EL (cell line): ENCODE results near the gene CRADD.

Source experiments
- DNase-seq: peaks from one replicate; pipeline ENCODE4 v3.0.0-alpha.2; 2016

CRADD gene

DNA sequence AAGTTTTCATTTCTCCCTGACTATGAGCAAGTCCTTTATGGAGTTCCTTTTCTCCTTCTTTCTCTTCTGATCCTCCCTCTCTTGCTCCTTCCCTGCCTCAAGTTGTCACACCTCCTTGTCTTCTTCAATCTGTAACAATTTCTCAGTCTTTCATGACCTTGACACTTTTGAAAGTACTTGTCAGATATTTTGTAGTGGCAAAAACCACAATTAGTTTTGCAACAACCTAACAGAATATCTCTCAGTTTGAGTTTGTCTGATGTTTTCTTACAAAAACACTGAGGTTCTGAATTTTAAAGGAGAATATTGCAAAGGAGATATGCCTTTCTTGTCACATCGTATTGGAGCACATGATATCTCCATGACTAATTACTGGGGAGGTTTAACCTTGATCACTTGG lies 4.1 kb upstream of the CRADD start:
- DNase-seq = no peak

GRCh38 chr12:93674386-93674785 lies 2.8 kb upstream of the CRADD start:
- no peak for DNase-seq

- DNase-seq = no peak
Observed at GRCh38 chr12:93676408-93677194, 574 bp upstream of the CRADD start.

DNA sequence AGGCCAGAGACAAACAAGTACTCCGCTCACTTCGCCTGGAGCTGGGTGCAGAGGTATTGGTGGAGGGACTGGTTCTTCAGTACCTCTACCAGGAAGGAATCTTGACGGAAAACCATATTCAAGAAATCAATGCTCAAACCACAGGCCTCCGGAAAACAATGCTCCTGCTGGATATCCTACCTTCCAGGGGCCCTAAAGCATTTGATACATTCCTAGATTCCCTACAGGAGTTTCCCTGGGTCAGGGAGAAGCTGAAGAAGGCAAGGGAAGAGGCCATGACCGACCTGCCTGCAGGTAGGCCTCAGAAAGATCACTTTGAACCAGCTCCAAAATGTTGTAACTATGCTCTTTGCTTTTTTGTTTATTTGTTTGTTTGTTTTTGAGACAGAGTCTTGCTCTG lies 1.6 kb downstream of the CRADD start:
- DNase-seq = no peak

- no peak for DNase-seq
Observed at GRCh38 chr12:93679308-93679925, 2.2 kb downstream of the CRADD start.

- no peak for DNase-seq
Observed at GRCh38 chr12:93680006-93680405, 2.8 kb downstream of the CRADD start.

- DNase-seq = no peak
Observed at GRCh38 chr12:93682846-93683261, 5.7 kb downstream of the CRADD start.

GRCh38 chr12:93683410-93683809 lies 6.2 kb downstream of the CRADD start:
- no peak for DNase-seq

GRCh38 chr12:93684716-93685115 lies 7.5 kb downstream of the CRADD start:
- no peak for DNase-seq

DNA sequence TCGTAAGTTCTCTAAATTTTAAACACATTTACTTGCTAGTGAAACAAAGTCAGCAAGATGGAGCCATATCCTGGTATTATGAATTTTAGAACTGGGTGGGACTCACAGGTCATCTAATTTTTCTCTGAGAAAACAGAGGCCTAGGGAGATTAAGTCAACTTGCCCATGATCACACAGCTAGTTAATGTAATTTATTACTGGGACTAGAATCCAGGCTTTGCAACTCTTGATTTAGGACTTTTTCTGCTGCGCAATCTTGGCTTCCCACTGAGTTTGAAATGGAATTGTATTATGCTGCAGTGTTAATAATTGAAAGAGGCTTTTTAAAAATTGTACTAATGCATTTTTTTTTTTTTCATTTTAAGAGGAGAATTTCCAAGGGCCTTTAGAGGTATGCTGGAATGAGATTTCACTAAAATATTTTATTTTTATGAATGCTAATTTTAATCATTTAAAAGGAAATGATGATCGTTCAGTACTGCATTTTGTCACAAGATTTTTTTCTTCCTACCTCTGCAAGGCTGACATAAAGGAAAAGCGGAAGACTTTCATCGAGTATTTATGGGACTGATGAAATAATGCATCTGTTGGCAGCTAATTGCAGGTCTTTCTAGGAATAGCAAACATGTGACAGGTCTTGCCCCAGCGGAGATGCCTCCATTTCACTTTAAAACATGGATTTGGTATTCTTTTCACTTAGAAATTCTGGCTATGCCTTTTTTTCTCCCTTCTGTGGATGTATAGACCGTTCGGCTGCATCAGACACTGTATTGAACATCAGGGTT lies 9.6 kb downstream of the CRADD start:
- no peak for DNase-seq

DNA sequence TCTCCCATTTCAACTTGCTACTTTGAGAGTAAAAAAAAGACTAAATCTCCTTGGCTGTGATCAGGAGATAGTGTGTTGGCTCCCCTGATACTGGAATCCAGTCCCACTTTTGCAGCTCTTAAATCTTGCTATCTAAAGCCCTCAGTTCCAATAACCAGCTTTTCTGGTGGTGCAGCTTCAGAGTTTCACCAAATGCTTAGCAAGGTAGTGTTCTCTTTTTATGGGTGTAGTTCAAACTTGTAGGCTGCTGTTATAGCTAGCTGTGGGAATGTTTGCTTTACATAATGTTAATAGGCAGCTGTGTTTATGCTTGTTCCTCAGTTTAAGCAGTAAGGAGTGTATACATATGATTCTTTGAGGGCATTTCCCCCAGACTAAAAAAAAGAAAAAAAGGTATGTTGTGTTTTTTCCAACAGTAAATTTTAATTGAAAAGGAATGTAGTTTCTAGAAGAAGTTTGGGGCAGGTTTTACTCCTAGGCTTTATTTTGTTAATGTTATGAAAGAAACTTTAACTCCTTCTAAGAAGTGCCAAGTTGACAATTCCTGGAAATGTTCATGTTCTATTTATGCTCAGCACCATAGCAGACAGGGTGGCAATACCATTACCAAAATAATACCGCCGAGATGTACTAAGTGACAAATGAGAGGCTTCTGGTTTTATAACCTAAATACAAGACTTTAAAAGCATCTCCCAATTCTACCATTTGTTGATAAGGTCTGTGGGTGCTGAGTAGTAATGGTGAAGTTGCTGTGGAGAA lies 12.1 kb downstream of the CRADD start:
- DNase-seq = no peak

GRCh38 chr12:93696462-93696861 lies 19.3 kb downstream of the CRADD start:
- no peak for DNase-seq

DNA sequence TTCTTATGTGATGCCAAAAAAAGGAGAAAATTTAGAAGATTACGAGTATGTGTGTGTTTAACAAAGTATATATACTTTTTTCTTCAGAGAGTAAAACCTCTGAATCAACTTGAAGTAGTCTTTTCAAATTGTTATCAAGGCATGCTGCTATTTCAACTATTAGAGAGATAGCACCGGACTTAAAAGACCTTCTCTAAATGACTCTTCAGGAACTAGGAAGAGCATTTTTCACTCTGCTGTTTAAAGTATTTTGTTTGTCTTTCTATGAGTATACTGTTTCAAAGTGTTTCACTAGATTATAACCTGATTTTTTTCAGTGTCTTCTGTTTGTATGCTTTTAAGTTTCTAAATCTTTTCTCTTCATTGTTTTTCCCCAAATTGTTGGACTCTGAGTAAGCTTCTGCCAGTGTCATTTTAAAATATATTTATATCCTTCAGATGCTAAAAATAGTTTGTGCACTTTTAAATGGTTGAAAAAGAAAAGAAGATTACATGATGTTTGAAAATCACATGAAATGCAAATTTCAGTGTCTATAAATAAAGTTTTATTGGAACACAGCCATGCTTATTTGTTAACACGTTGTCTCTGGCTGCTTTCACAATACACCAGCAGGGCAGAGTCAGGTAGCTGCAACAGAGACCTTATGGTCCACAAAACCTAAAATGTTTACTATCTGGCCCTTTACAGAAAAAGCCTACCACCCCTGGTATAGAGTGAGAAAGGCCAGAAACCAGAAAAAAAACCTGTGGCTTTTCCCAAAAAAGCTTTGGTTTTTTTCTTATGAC lies 21.3 kb downstream of the CRADD start:
- DNase-seq = peak; percentile 30

DNA sequence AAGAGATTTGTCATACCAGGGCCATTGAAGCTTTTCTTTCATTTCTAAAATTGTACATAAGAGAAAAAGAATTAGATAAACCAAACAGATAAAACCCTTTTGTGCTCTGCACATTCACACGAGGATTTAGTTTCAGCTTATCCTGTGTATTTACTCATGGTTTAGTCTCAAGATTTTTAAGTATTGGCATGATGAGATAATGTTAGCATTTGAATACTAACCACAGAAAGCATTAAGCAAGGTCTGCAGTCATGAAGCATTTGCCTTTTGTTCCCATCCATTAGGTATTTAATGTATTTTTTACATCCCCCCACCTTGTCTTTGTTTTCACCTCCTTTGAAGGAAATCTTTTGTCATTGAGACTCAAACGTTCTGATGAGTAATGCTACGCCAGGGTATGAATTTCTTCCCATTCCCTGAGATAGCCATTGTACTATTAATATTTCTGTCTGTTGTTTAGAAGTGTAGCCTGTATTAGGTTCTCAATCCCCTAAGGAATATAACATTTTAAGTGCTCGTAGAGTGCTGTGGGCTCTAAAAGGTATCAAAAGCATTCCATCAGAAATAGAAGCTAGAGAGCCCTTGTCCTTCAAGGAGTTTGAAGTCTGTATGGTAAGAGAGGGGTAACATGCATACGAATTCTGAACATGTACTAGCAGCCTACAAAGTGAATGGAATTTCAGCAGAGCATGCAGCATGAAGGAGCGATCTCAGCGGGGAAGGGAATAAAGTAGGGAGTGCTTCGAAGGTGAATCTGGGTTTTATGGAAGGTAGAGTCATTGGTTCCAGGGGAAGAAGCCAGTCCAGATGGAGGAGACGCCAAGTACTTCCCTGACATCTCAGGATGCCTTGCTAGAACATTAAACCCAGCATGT lies 22.3 kb downstream of the CRADD start:
- peak; percentile 67 for DNase-seq

DNA sequence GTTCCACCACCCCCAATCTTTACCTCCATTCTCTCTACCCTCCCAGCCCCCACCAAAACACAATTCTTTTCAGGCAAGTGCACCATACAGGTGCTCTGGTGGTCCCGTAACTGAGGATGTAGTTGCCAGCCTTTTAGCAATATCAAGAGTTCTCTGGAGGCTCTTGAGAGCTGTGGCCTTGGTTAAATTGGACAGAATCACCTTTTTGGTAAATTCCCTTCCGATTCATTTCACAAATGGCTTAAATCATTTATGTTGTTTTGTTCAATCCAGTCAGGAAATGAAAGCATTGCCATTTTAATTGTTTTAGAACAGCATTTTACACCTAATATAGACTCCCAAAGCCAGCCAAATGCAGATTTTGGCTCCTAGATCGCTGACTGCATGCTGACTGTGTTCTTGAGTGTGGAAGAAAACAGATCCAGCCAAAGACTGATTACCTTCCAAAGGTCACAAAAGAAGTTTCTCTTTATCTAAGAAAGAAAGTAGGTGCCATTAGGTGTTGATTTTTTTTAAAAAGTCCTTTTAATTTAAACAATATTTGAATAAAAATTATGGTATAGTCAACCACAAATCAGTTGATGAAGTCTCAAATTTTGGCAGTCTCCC lies 25.6 kb downstream of the CRADD start:
- no peak for DNase-seq

DNA sequence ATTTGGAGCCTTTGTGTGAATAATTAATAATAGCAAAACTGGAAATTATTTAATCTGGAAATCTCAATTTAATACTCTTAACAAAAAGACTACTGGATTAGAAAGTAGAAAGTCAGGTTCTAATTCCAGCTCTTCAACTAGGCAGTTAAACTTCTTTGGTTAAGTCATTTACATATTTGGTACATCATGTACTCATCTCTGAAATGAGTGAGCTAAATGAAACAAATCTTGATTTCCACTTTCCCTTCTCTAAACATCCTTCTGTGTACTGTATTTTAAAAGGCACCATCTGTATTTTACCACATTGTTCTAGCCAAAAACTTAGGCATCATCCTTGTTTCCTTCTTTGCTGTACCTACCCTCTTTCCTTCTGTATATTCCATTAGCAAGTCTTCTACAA lies 26.9 kb downstream of the CRADD start:
- DNase-seq = no peak

DNA sequence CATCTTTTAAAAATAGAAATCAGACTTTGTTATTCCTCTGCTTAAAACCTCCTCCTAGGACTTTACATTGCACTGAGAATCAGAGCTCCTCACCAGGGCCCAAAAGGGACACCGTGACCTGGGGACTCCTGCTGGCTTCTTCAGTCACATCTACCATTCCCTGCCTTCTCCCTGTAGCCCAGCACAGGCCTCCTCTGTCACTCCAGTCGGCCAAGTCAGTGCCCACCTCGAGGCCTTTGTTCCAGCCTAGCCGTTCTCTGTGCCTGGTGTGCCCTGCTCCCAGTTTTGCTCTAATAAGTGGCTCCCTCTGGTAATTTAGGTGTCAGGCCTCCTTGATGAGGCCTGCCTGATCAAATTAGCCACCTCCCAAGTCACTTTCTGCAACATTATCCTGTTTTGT lies 27.4 kb downstream of the CRADD start:
- no peak for DNase-seq

DNA sequence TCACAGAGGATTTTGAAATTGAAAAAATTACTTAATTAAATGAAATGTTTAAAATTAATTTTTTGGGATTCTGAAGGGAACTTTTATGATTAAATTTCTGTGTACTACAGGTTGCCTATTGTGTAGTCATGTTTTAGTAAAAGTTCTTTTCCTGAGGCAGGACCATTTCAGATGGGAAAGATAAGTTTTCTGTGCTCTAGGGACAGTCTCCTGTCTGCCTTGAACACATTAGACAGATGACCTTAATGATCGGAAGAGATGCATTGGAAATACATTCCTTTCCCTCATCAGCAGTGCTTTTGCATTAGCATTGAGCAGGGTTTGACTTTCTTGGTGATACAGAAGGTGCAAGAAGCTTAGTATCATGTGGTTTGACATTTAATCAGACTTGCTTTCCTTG lies 28.1 kb downstream of the CRADD start:
- no peak for DNase-seq

DNA sequence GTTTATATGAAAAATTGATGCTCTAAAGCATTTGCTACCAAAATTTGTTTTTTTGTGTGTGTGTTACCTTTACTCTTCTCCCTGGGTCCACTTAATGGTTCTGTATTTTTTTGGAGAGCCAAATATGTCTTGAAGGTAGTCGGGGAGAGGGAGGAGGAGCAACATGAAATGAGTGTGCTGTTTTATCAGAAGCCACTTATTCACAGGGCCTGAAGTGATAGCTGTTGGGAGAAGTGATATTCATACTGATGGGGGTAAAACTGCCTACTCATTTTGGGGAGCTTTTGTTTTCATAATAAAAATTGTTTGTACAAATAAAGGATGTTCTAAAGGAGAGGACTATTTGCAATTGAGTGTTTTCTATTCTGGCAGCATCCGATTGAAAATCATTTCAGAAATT lies 29.2 kb downstream of the CRADD start:
- DNase-seq = peak; percentile 35

DNA sequence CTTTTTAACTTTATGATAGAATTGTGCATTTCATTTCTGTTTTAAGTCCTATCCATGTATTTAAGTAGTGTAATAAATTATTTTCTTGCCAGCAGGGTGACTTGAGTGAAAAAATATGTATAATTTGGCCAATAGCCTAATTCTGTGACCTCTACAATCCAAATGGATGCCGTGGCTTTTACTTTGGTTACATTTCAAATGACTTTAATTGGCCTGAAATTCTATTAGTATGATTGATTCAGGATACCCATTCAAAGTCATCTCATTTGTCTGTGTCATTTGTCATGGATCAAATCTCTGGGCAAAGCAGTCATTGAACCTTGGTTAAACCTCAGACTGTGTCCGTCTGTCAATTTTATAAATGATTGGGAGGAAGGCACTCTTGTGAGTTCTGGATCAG lies 29.6 kb downstream of the CRADD start:
- peak; percentile 82 for DNase-seq

DNA sequence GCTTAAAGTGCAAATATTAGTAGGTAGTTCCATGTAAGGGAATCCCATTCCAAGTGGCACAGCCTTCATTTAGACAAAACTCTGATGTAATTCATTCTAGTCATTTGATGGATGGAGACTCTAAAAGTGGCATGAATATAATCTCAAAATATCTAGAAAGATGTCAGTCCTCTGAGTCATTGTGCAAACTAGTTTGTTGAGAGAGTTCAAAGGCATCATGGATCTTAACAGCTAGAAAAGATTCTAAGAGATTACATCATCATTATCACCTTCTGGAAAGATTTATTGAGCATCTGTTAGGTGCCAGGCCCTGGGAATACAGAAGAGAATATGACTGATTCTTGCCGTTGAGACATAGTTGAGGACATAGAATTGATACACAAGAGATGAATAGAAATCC lies 30.7 kb downstream of the CRADD start:
- DNase-seq = peak; percentile 86
